Neural cell (in vitro differentiated cells): Measurements from ENCODE around the gene LTBP1. TPM values are rescaled to one million over a fixed set of nuclear protein-coding genes. Genes with fewer than 3 reads are reported as not detected.

Experiments
- H2AFZ ChIP-seq: fragments of 200-600, 300-800 bp; sonication (generic), shearing (Covaris generic); 2 replicates; pipeline ENCODE4 v1.6.0; 2014; ENCODE audit warnings: low read depth, mild to moderate bottlenecking, antibody characterized with exemption, low read length, moderate library complexity
- H3F3A ChIP-seq: fragments of 200-600 bp; shearing (Covaris generic); 2 replicates; pipeline ENCODE4 v1.6.1; 2016; ENCODE audit warnings: mild to moderate bottlenecking, moderate library complexity, mixed read lengths, antibody characterized with exemption, low read length; ENCODE audit not compliant: insufficient read depth, poor library complexity, severe bottlenecking
- H3K27ac ChIP-seq: fragments of 200-600, 300-800 bp; sonication (generic), shearing (Covaris generic); 2 replicates; pipeline ENCODE4 v1.5.1; 2014; ENCODE audit warnings: mild to moderate bottlenecking, low read length, moderate library complexity
- H3K27me3 ChIP-seq: fragments of 300-800, 200-600 bp; sonication (generic), shearing (Covaris generic); 2 replicates; pipeline ENCODE4 v1.6.0; 2014; ENCODE audit warnings: mild to moderate bottlenecking, low read depth, low read length, moderate library complexity; ENCODE audit not compliant: insufficient read depth
- H3K36me3 ChIP-seq: fragments of 300-800, 200-600 bp; sonication (generic), shearing (Covaris generic); 2 replicates; pipeline ENCODE4 v1.5.1; 2014; ENCODE audit warnings: mild to moderate bottlenecking, antibody characterized with exemption, low read length, moderate library complexity; ENCODE audit not compliant: insufficient read depth
- H3K4me2 ChIP-seq: fragments of 300-800, 200-600 bp; sonication (generic), shearing (Covaris generic); 2 replicates; pipeline ENCODE4 v1.6.0; 2014; ENCODE audit warnings: mild to moderate bottlenecking, low read length
- H3K4me3 ChIP-seq: fragments of 300-800, 200-600 bp; sonication (generic), shearing (Covaris generic); 2 replicates; pipeline ENCODE4 v1.5.1; 2014; ENCODE audit warnings: mild to moderate bottlenecking, low read length, moderate library complexity
- H3K79me2 ChIP-seq: fragments of 200-600 bp; shearing (Covaris generic); replicated peaks from 2 replicates; pipeline ENCODE4 v1.6.0; 2014; ENCODE audit warnings: mild to moderate bottlenecking, low read length, moderate library complexity; ENCODE audit not compliant: insufficient read depth
- H3K9ac ChIP-seq: fragments of 300-800, 200-600 bp; sonication (generic), shearing (Covaris generic); 2 replicates; pipeline ENCODE4 v1.6.1; 2016; ENCODE audit warnings: mild to moderate bottlenecking, low read length, mixed read lengths
- H3K9me2 ChIP-seq: fragments of 200-600 bp; shearing (Covaris generic); 2 replicates; pipeline ENCODE4 v1.6.1; 2016; ENCODE audit warnings: mild to moderate bottlenecking, low read length, mixed read lengths; ENCODE audit not compliant: insufficient read depth
- H3K9me3 ChIP-seq: fragments of 200-600, 300-800 bp; sonication (generic), shearing (Covaris generic); 2 replicates; pipeline ENCODE4 v1.6.1; 2016; ENCODE audit warnings: mild to moderate bottlenecking, mixed run types, low read length, moderate library complexity, mixed read lengths
- H4K20me1 ChIP-seq: fragments of 200-600 bp; shearing (Covaris generic); 2 replicates; pipeline ENCODE4 v1.6.1; 2016; ENCODE audit warnings: mild to moderate bottlenecking, mixed run types; ENCODE audit not compliant: insufficient read depth
- EP300 ChIP-seq: fragments of 450-650 bp; conservative IDR thresholded peaks from 2 replicates; pipeline ENCODE4 v1.6.1; 2014; ENCODE audit warnings: antibody characterized with exemption, mild to moderate bottlenecking, moderate library complexity; ENCODE audit not compliant: poor library complexity, severe bottlenecking
- EZH2 ChIP-seq: fragments of 200-600, 300-800 bp; shearing (Covaris generic), sonication (generic); IDR thresholded peaks from 2 replicates; pipeline ENCODE4 v1.6.1; 2014; ENCODE audit warnings: antibody characterized with exemption, low read length, borderline replicate concordance, mild to moderate bottlenecking; ENCODE audit not compliant: insufficient read depth, poor library complexity, severe bottlenecking
- MXI1 ChIP-seq: fragments of 450-650 bp; conservative IDR thresholded peaks from 2 replicates; pipeline ENCODE4 v1.6.1; 2014; ENCODE audit warnings: antibody characterized with exemption, mild to moderate bottlenecking; ENCODE audit not compliant: poor library complexity, severe bottlenecking
- POLR2AphosphoS5 ChIP-seq: IDR thresholded peaks from 2 replicates; pipeline ENCODE4 v1.6.1; 2012
- RAD21 ChIP-seq: fragments of 450-650 bp; conservative IDR thresholded peaks from 2 replicates; pipeline ENCODE4 v1.6.1; 2014; ENCODE audit warnings: antibody characterized with exemption, mild to moderate bottlenecking, moderate library complexity
- SMC3 ChIP-seq: fragments of 450-650 bp; conservative IDR thresholded peaks from 2 replicates; pipeline ENCODE4 v1.6.1; 2014; ENCODE audit warnings: antibody characterized with exemption, mild to moderate bottlenecking, moderate library complexity; ENCODE audit not compliant: poor library complexity
- TAF1 ChIP-seq: IDR thresholded peaks from 2 replicates; pipeline ENCODE4 v1.6.1; 2012; ENCODE audit warnings: low read depth
- polyA plus RNA-seq: library from polyadenylated mRNA; depleted of rRNA; stranded (reverse); fragments of >200 nt; gene quantifications from 2 replicates; pipeline ENCODE4 v1.2.3, GENCODE V29; 2014
- TF ChIP-seq, protein P1 (sequence below): IDR thresholded peaks from 2 replicates; pipeline ENCODE4 v1.6.1; 2012; ENCODE audit warnings: borderline replicate concordance
- TF ChIP-seq, protein P2 (sequence below): fragments of 450-650 bp; IDR thresholded peaks from 2 replicates; pipeline ENCODE4 v1.5.1; 2014; ENCODE audit warnings: antibody characterized with exemption, mild to moderate bottlenecking, moderate library complexity; ENCODE audit not compliant: poor library complexity, severe bottlenecking

Gene LTBP1
- polyA plus RNA-seq, 1 donor from 2014 or later: 1.8 TPM

- no peak overlapping the region for H3K27ac ChIP-seq
- H3K9me2 ChIP-seq: no peaks in the 10 kb centered on the region
- no peaks in the 10 kb centered on the region for H3K27me3 ChIP-seq
- H4K20me1 ChIP-seq: no peaks in the 10 kb centered on the region
- H3F3A ChIP-seq: no peaks in the 10 kb centered on the region
- no peak overlapping the region for H3K4me2 ChIP-seq
- TF ChIP-seq, protein P1, sequence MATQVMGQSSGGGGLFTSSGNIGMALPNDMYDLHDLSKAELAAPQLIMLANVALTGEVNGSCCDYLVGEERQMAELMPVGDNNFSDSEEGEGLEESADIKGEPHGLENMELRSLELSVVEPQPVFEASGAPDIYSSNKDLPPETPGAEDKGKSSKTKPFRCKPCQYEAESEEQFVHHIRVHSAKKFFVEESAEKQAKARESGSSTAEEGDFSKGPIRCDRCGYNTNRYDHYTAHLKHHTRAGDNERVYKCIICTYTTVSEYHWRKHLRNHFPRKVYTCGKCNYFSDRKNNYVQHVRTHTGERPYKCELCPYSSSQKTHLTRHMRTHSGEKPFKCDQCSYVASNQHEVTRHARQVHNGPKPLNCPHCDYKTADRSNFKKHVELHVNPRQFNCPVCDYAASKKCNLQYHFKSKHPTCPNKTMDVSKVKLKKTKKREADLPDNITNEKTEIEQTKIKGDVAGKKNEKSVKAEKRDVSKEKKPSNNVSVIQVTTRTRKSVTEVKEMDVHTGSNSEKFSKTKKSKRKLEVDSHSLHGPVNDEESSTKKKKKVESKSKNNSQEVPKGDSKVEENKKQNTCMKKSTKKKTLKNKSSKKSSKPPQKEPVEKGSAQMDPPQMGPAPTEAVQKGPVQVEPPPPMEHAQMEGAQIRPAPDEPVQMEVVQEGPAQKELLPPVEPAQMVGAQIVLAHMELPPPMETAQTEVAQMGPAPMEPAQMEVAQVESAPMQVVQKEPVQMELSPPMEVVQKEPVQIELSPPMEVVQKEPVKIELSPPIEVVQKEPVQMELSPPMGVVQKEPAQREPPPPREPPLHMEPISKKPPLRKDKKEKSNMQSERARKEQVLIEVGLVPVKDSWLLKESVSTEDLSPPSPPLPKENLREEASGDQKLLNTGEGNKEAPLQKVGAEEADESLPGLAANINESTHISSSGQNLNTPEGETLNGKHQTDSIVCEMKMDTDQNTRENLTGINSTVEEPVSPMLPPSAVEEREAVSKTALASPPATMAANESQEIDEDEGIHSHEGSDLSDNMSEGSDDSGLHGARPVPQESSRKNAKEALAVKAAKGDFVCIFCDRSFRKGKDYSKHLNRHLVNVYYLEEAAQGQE: no peak
- TF ChIP-seq RAD21 (no peak), POLR2AphosphoS5 (no peak), SMC3 (no peak), TAF1 (no peak), EP300 (no peak), EZH2 (no peak), MXI1 (no peak)
- TF ChIP-seq, protein P2, sequence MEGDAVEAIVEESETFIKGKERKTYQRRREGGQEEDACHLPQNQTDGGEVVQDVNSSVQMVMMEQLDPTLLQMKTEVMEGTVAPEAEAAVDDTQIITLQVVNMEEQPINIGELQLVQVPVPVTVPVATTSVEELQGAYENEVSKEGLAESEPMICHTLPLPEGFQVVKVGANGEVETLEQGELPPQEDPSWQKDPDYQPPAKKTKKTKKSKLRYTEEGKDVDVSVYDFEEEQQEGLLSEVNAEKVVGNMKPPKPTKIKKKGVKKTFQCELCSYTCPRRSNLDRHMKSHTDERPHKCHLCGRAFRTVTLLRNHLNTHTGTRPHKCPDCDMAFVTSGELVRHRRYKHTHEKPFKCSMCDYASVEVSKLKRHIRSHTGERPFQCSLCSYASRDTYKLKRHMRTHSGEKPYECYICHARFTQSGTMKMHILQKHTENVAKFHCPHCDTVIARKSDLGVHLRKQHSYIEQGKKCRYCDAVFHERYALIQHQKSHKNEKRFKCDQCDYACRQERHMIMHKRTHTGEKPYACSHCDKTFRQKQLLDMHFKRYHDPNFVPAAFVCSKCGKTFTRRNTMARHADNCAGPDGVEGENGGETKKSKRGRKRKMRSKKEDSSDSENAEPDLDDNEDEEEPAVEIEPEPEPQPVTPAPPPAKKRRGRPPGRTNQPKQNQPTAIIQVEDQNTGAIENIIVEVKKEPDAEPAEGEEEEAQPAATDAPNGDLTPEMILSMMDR: no peak
- H3K36me3 ChIP-seq: no peaks in the 10 kb centered on the region
- H2AFZ ChIP-seq: no peak overlapping the region
- H3K79me2 ChIP-seq: no peaks in the 10 kb centered on the region
- H3K4me3 ChIP-seq: no peak overlapping the region
- no peak overlapping the region for H3K9ac ChIP-seq
- H3K9me3 ChIP-seq: no peaks in the 10 kb centered on the region
Observed at GRCh38 chr2:33180915-33181314, 234.2 kb downstream of the LTBP1 start.

- no peaks in the 10 kb centered on the region for H3K36me3 ChIP-seq
- H3F3A ChIP-seq: no peaks in the 10 kb centered on the region
- H3K4me3 ChIP-seq: no peak overlapping the region
- H4K20me1 ChIP-seq: no peaks in the 10 kb centered on the region
- no peak for TF ChIP-seq SMC3
- TF ChIP-seq EZH2: no peak
- no peak for TF ChIP-seq POLR2AphosphoS5
- no peak overlapping the region for H2AFZ ChIP-seq
- H3K27me3 ChIP-seq: no peaks in the 10 kb centered on the region
- H3K4me2 ChIP-seq: no peak overlapping the region
- H3K9me2 ChIP-seq: no peaks in the 10 kb centered on the region
- H3K79me2 ChIP-seq: no peaks in the 10 kb centered on the region
- no peak overlapping the region for H3K9ac ChIP-seq
- H3K27ac ChIP-seq: no peak overlapping the region
- no peaks in the 10 kb centered on the region for H3K9me3 ChIP-seq
Observed at GRCh38 chr2:33181466-33181865, 234.7 kb downstream of the LTBP1 start.

- TF ChIP-seq EP300 (no peak), RAD21 (no peak), EZH2 (no peak), SMC3 (no peak), TAF1 (no peak), MXI1 (no peak), POLR2AphosphoS5 (no peak)
- TF ChIP-seq, protein P2: no peak
- TF ChIP-seq, protein P1: no peak
- H3K79me2 ChIP-seq: no peaks in the 10 kb centered on the region
- no peaks in the 10 kb centered on the region for H4K20me1 ChIP-seq
- H3K9me2 ChIP-seq: no peaks in the 10 kb centered on the region
- no peaks in the 10 kb centered on the region for H3K27me3 ChIP-seq
- no peak overlapping the region for H2AFZ ChIP-seq
- H3K4me2 ChIP-seq: no peak overlapping the region
- no peaks in the 10 kb centered on the region for H3K36me3 ChIP-seq
- H3K4me3 ChIP-seq: no peak overlapping the region
- no peak overlapping the region for H3K9ac ChIP-seq
- H3F3A ChIP-seq: no peaks in the 10 kb centered on the region
- no peaks in the 10 kb centered on the region for H3K9me3 ChIP-seq
- no peak overlapping the region for H3K27ac ChIP-seq
Observed at GRCh38 chr2:33184041-33184440, 237.3 kb downstream of the LTBP1 start.
